ENCODE data around the gene GALNT14.

GRCh38 chr2:30984148-30984547, 154.1 kb downstream of the GALNT14 start:
- no peak for TF ChIP-seq CTCF (IDR thresholded peaks at IDR 0.05)
- TF ChIP-seq POLR2A (IDR thresholded peaks at IDR 0.05): no peak
